GM23338 (cell line): Measurements from ENCODE around the gene GLUL. TPM values are rescaled to one million over a fixed set of nuclear protein-coding genes. Genes with fewer than 3 reads are reported as not detected.
A peak's percentile ranks its signal among the peaks of the same experiment; 100 is the strongest.

Source experiments
- ATAC-seq: fragments of 200-7000 bp; cut with Tn5 transposase; 3 replicates; pipeline ENCODE4 v1.9.1; 2020
- DNase-seq: peaks from one replicate; pipeline ENCODE4 v3.0.0-alpha.2; 2015; ENCODE audit warnings: low spot score
- H2AFZ ChIP-seq: fragments of 200-600 bp; sonication (generic); 2 replicates; pipeline ENCODE4 v1.8.0; 2016; ENCODE audit warnings: antibody characterized with exemption, mild to moderate bottlenecking, moderate library complexity
- H3F3A ChIP-seq: fragments of 200-600 bp; sonication (generic); replicated peaks from 2 replicates; pipeline ENCODE4 v1.8.0; 2017; ENCODE audit warnings: antibody characterized with exemption, mixed run types, low read depth
- H3K27ac ChIP-seq: fragments of 200-600 bp; sonication (generic); 2 replicates; pipeline ENCODE4 v1.6.1; 2016; ENCODE audit warnings: low read depth
- H3K27me3 ChIP-seq: fragments of 200-600 bp; sonication (generic); 2 replicates; pipeline ENCODE4 v1.8.0; 2016; ENCODE audit warnings: mild to moderate bottlenecking, mixed run types, moderate library complexity; ENCODE audit not compliant: insufficient read depth
- H3K36me3 ChIP-seq: fragments of 200-600 bp; sonication (generic); 2 replicates; pipeline ENCODE4 v1.8.0; 2016; ENCODE audit warnings: mild to moderate bottlenecking; ENCODE audit not compliant: insufficient read depth
- H3K4me1 ChIP-seq: fragments of 200-600 bp; sonication (generic); 2 replicates; pipeline ENCODE4 v1.8.0; 2016; ENCODE audit warnings: mild to moderate bottlenecking, moderate library complexity; ENCODE audit not compliant: insufficient read depth
- H3K4me2 ChIP-seq: fragments of 200-600 bp; sonication (generic); 2 replicates; pipeline ENCODE4 v1.7.1; 2017; ENCODE audit warnings: mixed run types
- H3K4me3 ChIP-seq: fragments of 200-600 bp; sonication (generic); 2 replicates; pipeline ENCODE4 v1.6.1; 2016; ENCODE audit warnings: mixed run types
- H3K79me2 ChIP-seq: fragments of 200-600 bp; sonication (generic); replicated peaks from 2 replicates; pipeline ENCODE4 v1.8.0; 2017; ENCODE audit warnings: mild to moderate bottlenecking; ENCODE audit not compliant: insufficient read depth
- H3K9me2 ChIP-seq: fragments of 200-600 bp; sonication (generic); 2 replicates; pipeline ENCODE4 v1.8.0; 2017; ENCODE audit not compliant: insufficient read depth
- H4K20me1 ChIP-seq: fragments of 200-600 bp; sonication (generic); replicated peaks from 2 replicates; pipeline ENCODE4 v1.8.0; 2017; ENCODE audit warnings: mild to moderate bottlenecking; ENCODE audit not compliant: insufficient read depth
- H3K27ac Mint-ChIP-seq: 2 replicates; pipeline ENCODE4 v1.8.0; 2020; ENCODE audit warnings: inconsistent platforms, mild to moderate bottlenecking, moderate library complexity, mixed read lengths
- H3K27me3 Mint-ChIP-seq: 3 replicates; pipeline ENCODE4 v1.8.0; 2022; ENCODE audit warnings: low read depth, mild to moderate bottlenecking, moderate library complexity, mixed read lengths, inconsistent platforms; ENCODE audit not compliant: insufficient read depth, poor library complexity
- H3K36me3 Mint-ChIP-seq: 3 replicates; pipeline ENCODE4 v1.8.0; 2021; ENCODE audit warnings: low read depth, mild to moderate bottlenecking, inconsistent platforms, moderate library complexity, mixed read lengths
- H3K4me1 Mint-ChIP-seq: 3 replicates; pipeline ENCODE4 v1.8.0; 2020; ENCODE audit warnings: mild to moderate bottlenecking, inconsistent platforms, mixed read lengths
- H3K4me3 Mint-ChIP-seq: 3 replicates; pipeline ENCODE4 v1.8.0; 2021; ENCODE audit warnings: moderate library complexity, mild to moderate bottlenecking, inconsistent platforms, mixed read lengths
- H3K9me3 Mint-ChIP-seq: 3 replicates; pipeline ENCODE4 v1.8.0; 2020; ENCODE audit warnings: moderate library complexity, mild to moderate bottlenecking, inconsistent platforms, mixed read lengths
- EZH2phosphoT487 ChIP-seq: fragments of 200-600 bp; sonication (generic); IDR thresholded peaks from one replicate; pipeline ENCODE4 v1.8.1; 2018; ENCODE audit warnings: antibody characterized with exemption; ENCODE audit not compliant: unreplicated experiment
- NANOG ChIP-seq: IDR thresholded peaks from 2 replicates; pipeline ENCODE4 v1.6.1; 2016; ENCODE audit warnings: antibody characterized with exemption, borderline replicate concordance
- POLR2AphosphoS5 ChIP-seq: IDR thresholded peaks from 2 replicates; pipeline ENCODE4 v1.6.1; 2016; ENCODE audit warnings: antibody characterized with exemption, low read depth
- STAT1 ChIP-seq: IDR thresholded peaks from one replicate; pipeline ENCODE4 v1.6.1; 2016; ENCODE audit warnings: antibody characterized with exemption; ENCODE audit not compliant: unreplicated experiment
- ZNF331 ChIP-seq: fragments of 250-450 bp; sonication (Bioruptor Pico); IDR thresholded peaks from 2 replicates; pipeline ENCODE4 v1.5.0; 2020; ENCODE audit warnings: low read depth, mild to moderate bottlenecking, moderate library complexity
- polyA plus RNA-seq: library from polyadenylated mRNA; unstranded; fragments of >200 nt; fragmentation: Nextera tagmentation; extraction: Ambion mirVana; gene quantifications from 2 replicates; pipeline ENCODE4 v1.2.1, GENCODE V29; 2016
- total RNA-seq: library from RNA; depleted of rRNA; stranded (reverse); fragments of >200 nt; shearing (Covaris generic); gene quantifications from 2 replicates; pipeline ENCODE4 v1.2.3, GENCODE V29; 2014
- TF ChIP-seq, protein P1 (sequence below): IDR thresholded peaks from one replicate; pipeline ENCODE4 v1.6.1; 2018; ENCODE audit warnings: antibody characterized with exemption; ENCODE audit not compliant: unreplicated experiment
- TF ChIP-seq, protein P2 (sequence below), 2 experiments: fragments of 200-600 bp in 1 of 2; sonication (generic) in 1 of 2; conservative IDR thresholded peaks; 2 replicates each; pipeline versions ENCODE4 v1.5.1 to v1.6.1; 2016 to 2017; ENCODE audit warnings: antibody characterized with exemption in 2 of 2, low read depth in 2 of 2, mild to moderate bottlenecking in 2 of 2, moderate library complexity in 1 of 2
- TF ChIP-seq, protein P3 (sequence below): IDR thresholded peaks from 2 replicates; pipeline ENCODE4 v1.6.1; 2016; ENCODE audit warnings: antibody characterized with exemption

GLUL gene
- total and polyA plus RNA-seq, 2 experiments from 2014 or later = 254 to 356 TPM

DNA sequence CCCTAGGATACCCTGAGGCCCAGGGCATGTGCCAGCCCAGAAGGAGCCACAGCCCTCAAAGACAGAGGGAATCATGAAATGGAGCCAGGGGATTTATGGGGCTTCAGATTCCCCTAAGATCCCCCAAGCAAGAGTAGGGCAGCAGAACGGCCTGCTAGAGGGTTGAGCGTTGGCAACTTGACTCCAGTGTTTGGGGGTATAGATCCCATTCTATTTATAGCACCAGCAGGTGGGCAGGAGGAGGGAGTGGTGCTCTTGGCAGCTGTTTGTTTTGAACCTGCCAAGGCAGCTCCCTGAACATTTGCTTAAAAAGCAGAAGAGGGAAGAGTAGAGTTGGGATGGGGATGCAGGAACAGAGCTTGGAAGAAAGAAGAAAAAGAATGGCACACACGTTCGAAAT is 33.7 kb downstream of the GLUL start:
- Mint-ChIP-seq H3K27ac (no peak overlapping the region; the same call in 1 of the 2 replicates), H3K27me3 (peaks cover 6% of the 10 kb centered on the region), H3K4me3 (no peak overlapping the region), H3K9me3 (no peaks in the 10 kb centered on the region; the same call in 2 of the 3 replicates), H3K36me3 (no peaks in the 10 kb centered on the region), H3K4me1 (peaks cover 35% of the 10 kb centered on the region)
- Histone ChIP-seq H3K27me3 (no peaks in the 10 kb centered on the region), H3F3A (no peaks in the 10 kb centered on the region), H3K79me2 (no peaks in the 10 kb centered on the region), H3K36me3 (no peaks in the 10 kb centered on the region), H3K4me2 (peak overlapping the region; percentile 51; the same call in 1 of the 2 replicates), H3K9me2 (peaks cover 3% of the 10 kb centered on the region), H2AFZ (peak overlapping the region; percentile 83), H3K4me1 (peaks cover 15% of the 10 kb centered on the region), H4K20me1 (no peaks in the 10 kb centered on the region), H3K4me3 (no peak overlapping the region), H3K27ac (no peak overlapping the region)
- ATAC-seq (no peak), DNase-seq (no peak)
- TF ChIP-seq, protein P1, sequence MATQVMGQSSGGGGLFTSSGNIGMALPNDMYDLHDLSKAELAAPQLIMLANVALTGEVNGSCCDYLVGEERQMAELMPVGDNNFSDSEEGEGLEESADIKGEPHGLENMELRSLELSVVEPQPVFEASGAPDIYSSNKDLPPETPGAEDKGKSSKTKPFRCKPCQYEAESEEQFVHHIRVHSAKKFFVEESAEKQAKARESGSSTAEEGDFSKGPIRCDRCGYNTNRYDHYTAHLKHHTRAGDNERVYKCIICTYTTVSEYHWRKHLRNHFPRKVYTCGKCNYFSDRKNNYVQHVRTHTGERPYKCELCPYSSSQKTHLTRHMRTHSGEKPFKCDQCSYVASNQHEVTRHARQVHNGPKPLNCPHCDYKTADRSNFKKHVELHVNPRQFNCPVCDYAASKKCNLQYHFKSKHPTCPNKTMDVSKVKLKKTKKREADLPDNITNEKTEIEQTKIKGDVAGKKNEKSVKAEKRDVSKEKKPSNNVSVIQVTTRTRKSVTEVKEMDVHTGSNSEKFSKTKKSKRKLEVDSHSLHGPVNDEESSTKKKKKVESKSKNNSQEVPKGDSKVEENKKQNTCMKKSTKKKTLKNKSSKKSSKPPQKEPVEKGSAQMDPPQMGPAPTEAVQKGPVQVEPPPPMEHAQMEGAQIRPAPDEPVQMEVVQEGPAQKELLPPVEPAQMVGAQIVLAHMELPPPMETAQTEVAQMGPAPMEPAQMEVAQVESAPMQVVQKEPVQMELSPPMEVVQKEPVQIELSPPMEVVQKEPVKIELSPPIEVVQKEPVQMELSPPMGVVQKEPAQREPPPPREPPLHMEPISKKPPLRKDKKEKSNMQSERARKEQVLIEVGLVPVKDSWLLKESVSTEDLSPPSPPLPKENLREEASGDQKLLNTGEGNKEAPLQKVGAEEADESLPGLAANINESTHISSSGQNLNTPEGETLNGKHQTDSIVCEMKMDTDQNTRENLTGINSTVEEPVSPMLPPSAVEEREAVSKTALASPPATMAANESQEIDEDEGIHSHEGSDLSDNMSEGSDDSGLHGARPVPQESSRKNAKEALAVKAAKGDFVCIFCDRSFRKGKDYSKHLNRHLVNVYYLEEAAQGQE = no peak
- no peak for TF ChIP-seq EZH2phosphoT487
- no peak for TF ChIP-seq NANOG
- no peak for TF ChIP-seq ZNF331 (CRISPR knock-in tag)
- TF ChIP-seq POLR2AphosphoS5 = no peak
- TF ChIP-seq, protein P2, sequence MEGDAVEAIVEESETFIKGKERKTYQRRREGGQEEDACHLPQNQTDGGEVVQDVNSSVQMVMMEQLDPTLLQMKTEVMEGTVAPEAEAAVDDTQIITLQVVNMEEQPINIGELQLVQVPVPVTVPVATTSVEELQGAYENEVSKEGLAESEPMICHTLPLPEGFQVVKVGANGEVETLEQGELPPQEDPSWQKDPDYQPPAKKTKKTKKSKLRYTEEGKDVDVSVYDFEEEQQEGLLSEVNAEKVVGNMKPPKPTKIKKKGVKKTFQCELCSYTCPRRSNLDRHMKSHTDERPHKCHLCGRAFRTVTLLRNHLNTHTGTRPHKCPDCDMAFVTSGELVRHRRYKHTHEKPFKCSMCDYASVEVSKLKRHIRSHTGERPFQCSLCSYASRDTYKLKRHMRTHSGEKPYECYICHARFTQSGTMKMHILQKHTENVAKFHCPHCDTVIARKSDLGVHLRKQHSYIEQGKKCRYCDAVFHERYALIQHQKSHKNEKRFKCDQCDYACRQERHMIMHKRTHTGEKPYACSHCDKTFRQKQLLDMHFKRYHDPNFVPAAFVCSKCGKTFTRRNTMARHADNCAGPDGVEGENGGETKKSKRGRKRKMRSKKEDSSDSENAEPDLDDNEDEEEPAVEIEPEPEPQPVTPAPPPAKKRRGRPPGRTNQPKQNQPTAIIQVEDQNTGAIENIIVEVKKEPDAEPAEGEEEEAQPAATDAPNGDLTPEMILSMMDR (conservative IDR thresholded peaks at IDR 0.05; ENCODE audit: low read depth in 2 of 2) = no peak

DNA sequence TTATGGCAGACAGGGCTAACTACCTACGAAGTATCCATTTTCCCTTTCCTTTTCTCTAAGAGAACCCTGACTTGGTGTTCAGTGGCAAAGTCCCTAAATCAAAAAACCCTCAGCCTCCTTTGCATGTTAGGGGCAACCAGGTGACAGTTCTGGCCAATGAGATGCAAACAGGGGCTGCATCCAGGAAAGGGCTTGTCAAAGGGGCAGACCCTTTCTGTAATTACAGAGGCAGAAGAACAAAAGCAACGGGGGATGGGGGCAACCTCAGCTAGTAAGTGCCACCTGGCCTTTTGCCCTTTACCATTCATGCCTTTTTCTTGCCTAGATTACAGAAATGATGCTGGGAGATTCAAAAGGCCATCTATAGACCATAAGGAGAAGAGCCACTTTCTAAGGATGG is 34.4 kb downstream of the GLUL start:
- H3K9me2 ChIP-seq = peaks cover 3% of the 10 kb centered on the region
- H3K36me3 Mint-ChIP-seq = no peaks in the 10 kb centered on the region
- ATAC-seq (peak; percentile 67), DNase-seq (peak; percentile 49)
- no peaks in the 10 kb centered on the region for H3K79me2 ChIP-seq
- H2AFZ ChIP-seq = peak overlapping the region; percentile 83
- H4K20me1 ChIP-seq = no peaks in the 10 kb centered on the region
- H3K9me3 Mint-ChIP-seq = no peaks in the 10 kb centered on the region; the same call in 2 of the 3 replicates
- no peaks in the 10 kb centered on the region for H3F3A ChIP-seq
- no peak overlapping the region for H3K27ac ChIP-seq
- H3K4me3 ChIP-seq = no peak overlapping the region
- peaks cover 31% of the 10 kb centered on the region for H3K4me1 Mint-ChIP-seq
- H3K4me1 ChIP-seq = peaks cover 15% of the 10 kb centered on the region
- peaks cover 4% of the 10 kb centered on the region for H3K27me3 Mint-ChIP-seq
- H3K36me3 ChIP-seq = no peaks in the 10 kb centered on the region
- peak overlapping the region; percentile 51; the same call in 1 of the 2 replicates for H3K4me2 ChIP-seq
- H3K27me3 ChIP-seq = no peaks in the 10 kb centered on the region
- no peak overlapping the region for H3K27ac Mint-ChIP-seq
- no peak overlapping the region; the same call in 2 of the 3 replicates for H3K4me3 Mint-ChIP-seq
- no peak for TF ChIP-seq NANOG
- TF ChIP-seq EZH2phosphoT487 = no peak
- TF ChIP-seq, protein P3, sequence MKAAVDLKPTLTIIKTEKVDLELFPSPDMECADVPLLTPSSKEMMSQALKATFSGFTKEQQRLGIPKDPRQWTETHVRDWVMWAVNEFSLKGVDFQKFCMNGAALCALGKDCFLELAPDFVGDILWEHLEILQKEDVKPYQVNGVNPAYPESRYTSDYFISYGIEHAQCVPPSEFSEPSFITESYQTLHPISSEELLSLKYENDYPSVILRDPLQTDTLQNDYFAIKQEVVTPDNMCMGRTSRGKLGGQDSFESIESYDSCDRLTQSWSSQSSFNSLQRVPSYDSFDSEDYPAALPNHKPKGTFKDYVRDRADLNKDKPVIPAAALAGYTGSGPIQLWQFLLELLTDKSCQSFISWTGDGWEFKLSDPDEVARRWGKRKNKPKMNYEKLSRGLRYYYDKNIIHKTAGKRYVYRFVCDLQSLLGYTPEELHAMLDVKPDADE = no peak
- TF ChIP-seq, protein P2 (conservative IDR thresholded peaks at IDR 0.05; ENCODE audit: low read depth in 2 of 2) = no peak
- TF ChIP-seq, protein P1 = no peak
- no peak for TF ChIP-seq ZNF331 (CRISPR knock-in tag)
- TF ChIP-seq STAT1 = no peak
- no peak for TF ChIP-seq POLR2AphosphoS5
